Natural killer cell (primary cell): ENCODE results near the gene C1QTNF9B. TPM values are rescaled to one million over a fixed set of nuclear protein-coding genes. Genes with fewer than 3 reads are reported as not detected.
"Not testable (repeated sequence)": the region's sequence is repeated elsewhere in the genome, so short reads cannot be mapped to it uniquely, and the experiment has no call there.

Experiments used
- ATAC-seq, 3 donors: fragments of 150-1000 bp in 2 of 3; fragments of 200-7000 bp in 1 of 3; cut with Tn5 transposase; 1 replicate in 1 of 3; 2 replicates in 2 of 3; pipeline ENCODE4 v1.10.0; 2021; ENCODE audit warnings: mild to moderate bottlenecking in 2 of 3, moderate library complexity in 2 of 3
- DNase-seq, 2 donors: peaks; one replicate each; pipeline versions ENCODE4 v3.0.0 to v3.0.0-alpha.2; 2013 to 2021; ENCODE audit warnings: mixed read lengths in 1 of 2
- H3K27ac ChIP-seq: one replicate; pipeline ENCODE4 v1.5.1; 2013; ENCODE audit warnings: mild to moderate bottlenecking, low read length
- H3K27me3 ChIP-seq: one replicate; pipeline ENCODE4 v1.6.1; 2013; ENCODE audit warnings: low read length; ENCODE audit not compliant: control insufficient read depth, insufficient read depth
- H3K36me3 ChIP-seq: one replicate; pipeline ENCODE4 v1.6.1; 2013; ENCODE audit warnings: low read length; ENCODE audit not compliant: control insufficient read depth, insufficient read depth
- H3K4me1 ChIP-seq: one replicate; pipeline ENCODE4 v1.6.1; 2013; ENCODE audit warnings: low read length; ENCODE audit not compliant: control insufficient read depth, insufficient read depth
- H3K4me3 ChIP-seq: one replicate; pipeline ENCODE4 v1.5.1; 2013; ENCODE audit warnings: low read length
- H3K9me3 ChIP-seq: one replicate; pipeline ENCODE4 v1.6.1; 2013; ENCODE audit warnings: low read length; ENCODE audit not compliant: control insufficient read depth, insufficient read depth
- H3K27ac Mint-ChIP-seq, 2 donors: one replicate each; pipeline ENCODE4 v1.8.0; 2022; ENCODE audit warnings: mild to moderate bottlenecking in 2 of 2, mixed read lengths in 2 of 2, moderate library complexity in 1 of 2
- H3K27me3 Mint-ChIP-seq, 2 donors: one replicate each; pipeline ENCODE4 v1.8.0; 2022; ENCODE audit warnings: low read depth in 2 of 2, mixed read lengths in 2 of 2
- H3K36me3 Mint-ChIP-seq: one replicate; pipeline ENCODE4 v1.8.0; 2022; ENCODE audit warnings: mixed read lengths
- H3K4me1 Mint-ChIP-seq, 2 donors: one replicate each; pipeline ENCODE4 v1.8.0; 2022; ENCODE audit warnings: mixed read lengths in 2 of 2
- H3K4me3 Mint-ChIP-seq: one replicate; pipeline ENCODE4 v1.8.0; 2022; ENCODE audit warnings: mild to moderate bottlenecking, moderate library complexity, mixed read lengths
- H3K9me3 Mint-ChIP-seq, 2 donors: one replicate each; pipeline ENCODE4 v1.8.0; 2022; ENCODE audit warnings: mixed read lengths in 2 of 2
- CTCF ChIP-seq: fragments of 200-600 bp; IDR thresholded peaks from one replicate; pipeline ENCODE4 v1.8.0; 2022; ENCODE audit warnings: antibody characterized with exemption
- WGBS: methylation state at CpG from one replicate; pipeline ENCODE4 v1.1.7; 2013; ENCODE audit warnings: missing lambda C conversion rate; ENCODE audit not compliant: insufficient coverage; 5-methylcytosine and 5-hydroxymethylcytosine counted together
- intact Hi-C: fragments of 100-400 bp; cut with micrococcal nuclease; formaldehyde crosslinking; loops from one replicate; pipeline ENCODE4 v1.14.2; 2022
- total RNA-seq, 4 donors: library from RNA; stranded (reverse); fragments of 120-200 nt in 1 of 4; gene quantifications; one replicate each; pipeline versions ENCODE4 v1.2.3 to v1.2.4, GENCODE V29; 2013 to 2022

Gene C1QTNF9B
- total RNA-seq, 3 donors from 2014 or later (not counting 1 experiment from before 2014, with no cell fraction given): not detected

- ATAC-seq (no peak), DNase-seq (no peak)
- peaks cover 14 to 47% of the 10 kb centered on the region in 2 donors for H3K27me3 Mint-ChIP-seq
- H3K36me3 ChIP-seq: no peaks in the 10 kb centered on the region
- H3K27ac Mint-ChIP-seq: no peak overlapping the region
- H3K9me3 Mint-ChIP-seq: no peaks in the 10 kb centered on the region
- WGBS: 92% methylated on average over 8 of the region's 8 CpGs
- no peak overlapping the region for H3K4me3 ChIP-seq
- H3K9me3 ChIP-seq: no peaks in the 10 kb centered on the region
- H3K4me3 Mint-ChIP-seq: no peak overlapping the region
- H3K27me3 ChIP-seq: peaks cover 2% of the 10 kb centered on the region
- H3K36me3 Mint-ChIP-seq: no peaks in the 10 kb centered on the region
- no peak overlapping the region for H3K27ac ChIP-seq
- H3K4me1 Mint-ChIP-seq: no peaks in the 10 kb centered on the region
- no peak for TF ChIP-seq CTCF
- intact Hi-C loops: no loop called here
- no peaks in the 10 kb centered on the region for H3K4me1 ChIP-seq
Observed at GRCh38 chr13:23898101-23898500, 799 bp upstream of the C1QTNF9B start.

GRCh38 chr13:23894746-23895145 is 2.6 kb downstream of the C1QTNF9B start:
- H3K9me3 ChIP-seq, H3K27ac ChIP-seq, H3K36me3 Mint-ChIP-seq, H3K4me3 ChIP-seq, ATAC-seq, H3K4me3 Mint-ChIP-seq, DNase-seq, H3K27ac Mint-ChIP-seq, H3K9me3 Mint-ChIP-seq, H3K4me1 Mint-ChIP-seq, H3K4me1 ChIP-seq, H3K36me3 ChIP-seq, H3K27me3 ChIP-seq, intact Hi-C loops: not testable (repeated sequence)
- WGBS: 74% methylated on average over 10 of the region's 12 CpGs
- H3K27me3 Mint-ChIP-seq: peaks cover 0 to 18% of the 10 kb centered on the region in 2 donors

- H3K4me3 Mint-ChIP-seq, H3K9me3 ChIP-seq, H3K9me3 Mint-ChIP-seq, H3K27me3 ChIP-seq, H3K36me3 Mint-ChIP-seq, ATAC-seq, H3K36me3 ChIP-seq, intact Hi-C loops, H3K27me3 Mint-ChIP-seq, H3K27ac ChIP-seq, DNase-seq, H3K4me3 ChIP-seq, H3K4me1 ChIP-seq, H3K27ac Mint-ChIP-seq: not testable (repeated sequence)
- WGBS: no CpG with 5 or more reads among the region's 4 CpGs
- H3K4me1 Mint-ChIP-seq: peaks cover 13% of the 10 kb centered on the region in 2 donors
Observed at GRCh38 chr13:23893791-23894190, 3.5 kb downstream of the C1QTNF9B start.

- peak overlapping the region; percentile 68 for H3K4me3 ChIP-seq
- DNase-seq: peak in 1 of 2 donors; percentile 19
Observed at GRCh38 chr13:23889615-23890607, 7.4 kb downstream of the C1QTNF9B start.

More at GRCh38 chr13:23889615-23890607, 7.4 kb downstream of the C1QTNF9B start:
- WGBS: 54% methylated on average over 13 of the region's 15 CpGs
- Histone ChIP-seq H3K9me3 (no peaks in the 10 kb centered on the region), H3K27ac (no peak overlapping the region), H3K4me1 (peaks cover 7% of the 10 kb centered on the region), H3K36me3 (no peaks in the 10 kb centered on the region), H3K27me3 (no peaks in the 10 kb centered on the region)
- H3K4me1 Mint-ChIP-seq: peaks cover 21% of the 10 kb centered on the region in 2 donors
- ATAC-seq: no peak
- peak overlapping the region; percentile 98 for H3K4me3 Mint-ChIP-seq
- intact Hi-C loops: loop anchor here (2.0 to 5.0 kb wide), 2 partner anchors 313 to 515 kb away; no protein-coding TSS in a partner anchor
- peak overlapping the region; percentile 81 to 96 for H3K27ac Mint-ChIP-seq
- peak; percentile 28 for TF ChIP-seq CTCF
- H3K27me3 Mint-ChIP-seq: no peaks in the 10 kb centered on the region
- no peaks in the 10 kb centered on the region for H3K36me3 Mint-ChIP-seq
- H3K9me3 Mint-ChIP-seq: no peaks in the 10 kb centered on the region
